ENCODE data around the gene FOXP4.

The FOXP4 gene

DNA sequence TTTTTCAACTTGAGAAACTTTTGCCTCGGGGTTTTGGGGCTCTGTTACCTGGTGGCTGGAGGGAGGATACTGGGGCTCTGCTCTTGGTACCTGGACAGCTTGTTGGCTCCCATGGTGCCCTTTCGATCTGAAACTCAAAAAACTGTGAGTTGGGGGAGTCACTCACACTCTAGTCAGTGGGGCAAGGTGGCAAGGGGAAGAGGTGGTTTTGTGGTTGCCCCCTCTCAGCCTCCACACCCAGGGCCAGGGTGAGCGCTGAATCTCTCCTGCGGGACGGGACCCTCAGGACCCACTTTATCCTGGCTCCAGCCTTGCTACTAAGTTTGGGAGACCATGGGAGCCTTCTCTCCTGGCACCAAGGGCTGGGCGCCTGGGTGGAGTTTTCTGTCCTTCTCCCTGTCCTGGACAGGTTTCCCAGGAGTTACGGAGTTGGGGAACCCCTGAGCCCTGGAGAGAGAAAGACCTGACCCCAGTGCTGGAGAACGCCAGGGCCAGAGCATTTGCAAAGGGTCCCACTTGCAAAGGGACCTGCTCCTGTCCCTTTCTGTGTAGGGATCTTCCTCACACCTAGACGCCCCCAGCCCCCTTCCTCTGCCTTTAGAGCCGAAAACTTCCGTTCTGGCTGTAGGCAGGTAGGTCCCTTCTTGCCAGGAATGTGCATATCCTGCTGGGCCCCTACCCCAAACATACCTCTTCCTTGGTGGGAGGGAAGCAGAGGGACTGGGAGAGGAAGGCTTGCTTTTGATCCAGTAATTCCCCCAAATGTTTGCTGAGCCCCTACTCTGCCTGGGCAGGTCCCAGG lies 2.9 kb downstream of the FOXP4 start:
- DNase-seq, result no peak

DNA sequence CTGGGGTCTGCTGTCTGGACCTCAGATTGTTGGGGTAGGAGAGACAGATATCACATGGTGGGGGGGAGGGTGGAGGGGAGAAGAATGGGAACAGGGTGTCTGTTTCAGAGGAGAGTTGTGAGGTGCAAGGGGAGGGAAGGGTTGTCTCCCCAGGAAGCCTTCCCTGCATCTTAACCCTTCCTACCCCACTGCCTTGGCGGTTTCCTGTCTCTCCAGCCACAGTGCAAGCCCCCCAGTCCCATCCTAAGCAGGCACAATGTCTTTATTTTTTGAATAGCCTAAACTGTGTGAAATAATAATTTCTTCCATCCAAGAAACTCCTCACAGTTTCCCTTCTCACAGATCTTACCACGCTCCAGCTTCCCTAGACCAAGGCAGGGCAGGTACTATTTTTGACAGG lies 3.5 kb downstream of the FOXP4 start:
- no peak for DNase-seq

DNA sequence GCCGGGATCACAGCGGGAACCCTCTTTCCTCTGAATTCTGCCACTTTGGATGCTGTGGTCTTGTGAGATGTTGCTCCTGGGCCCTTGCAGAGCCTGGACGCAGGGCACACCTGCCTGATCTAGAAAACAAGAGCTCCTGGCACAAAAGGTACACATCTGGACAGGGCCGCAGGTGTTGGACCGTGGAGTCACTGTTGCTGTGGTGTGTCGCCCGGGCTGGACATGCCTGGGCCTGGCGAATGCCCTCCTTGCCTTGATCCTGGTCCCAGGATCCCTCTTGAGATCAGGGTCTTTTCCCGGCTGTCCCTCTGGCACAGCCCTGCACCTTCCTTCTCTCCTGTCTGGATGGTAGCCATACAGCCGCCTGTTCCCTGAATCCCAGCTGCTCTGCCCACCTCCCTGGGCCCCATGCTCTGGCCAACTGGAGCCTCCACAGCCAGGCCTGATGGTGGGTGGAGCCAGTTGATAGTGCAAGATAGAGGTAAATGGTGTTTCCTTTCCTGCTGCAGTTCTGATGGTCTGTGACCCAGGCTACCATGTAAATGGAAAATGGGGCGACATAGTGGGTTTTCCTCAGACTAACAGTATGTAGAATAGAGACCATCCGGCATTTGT lies 5.0 kb downstream of the FOXP4 start:
- no peak for DNase-seq

DNA sequence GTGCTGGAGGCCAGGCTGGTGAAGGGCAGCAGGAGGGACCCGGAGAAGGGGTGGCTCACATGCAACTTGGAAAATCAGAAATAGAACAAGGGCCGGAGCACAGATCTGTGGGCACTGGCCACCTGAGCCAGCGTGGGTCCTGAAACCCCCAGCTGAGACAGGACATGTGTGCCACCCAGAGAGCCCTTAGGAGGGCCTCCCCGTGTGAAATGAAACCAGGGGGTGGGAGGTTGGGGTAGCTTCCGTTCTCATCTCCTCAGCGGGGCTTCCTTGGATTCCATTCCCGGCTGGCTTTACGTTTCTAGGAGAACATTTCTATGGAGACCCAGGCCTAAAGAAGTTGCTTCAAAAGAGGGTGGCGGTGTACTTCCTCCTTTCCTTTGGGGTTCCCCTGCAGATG lies 5.7 kb downstream of the FOXP4 start:
- DNase-seq, result no peak

DNA sequence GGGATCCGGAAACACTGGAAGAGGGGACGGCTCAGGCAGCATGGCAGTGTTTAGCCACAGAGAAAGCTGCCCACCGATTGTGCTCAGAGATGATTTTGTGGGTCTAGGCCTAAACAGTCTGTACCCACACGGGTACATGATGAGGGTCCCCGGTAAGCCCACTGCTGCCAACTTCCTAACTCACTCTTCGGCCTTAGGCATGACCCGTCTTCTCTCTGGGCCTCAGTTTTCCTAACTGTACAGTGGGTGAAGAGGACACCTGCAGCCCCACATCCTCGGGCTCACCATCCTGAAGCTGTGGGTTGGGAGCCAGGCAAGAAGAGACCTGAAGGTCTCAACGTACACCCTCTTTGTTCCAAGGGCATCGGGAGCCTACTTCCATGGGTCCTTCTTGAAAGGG lies 6.5 kb downstream of the FOXP4 start:
- no peak for DNase-seq

DNA sequence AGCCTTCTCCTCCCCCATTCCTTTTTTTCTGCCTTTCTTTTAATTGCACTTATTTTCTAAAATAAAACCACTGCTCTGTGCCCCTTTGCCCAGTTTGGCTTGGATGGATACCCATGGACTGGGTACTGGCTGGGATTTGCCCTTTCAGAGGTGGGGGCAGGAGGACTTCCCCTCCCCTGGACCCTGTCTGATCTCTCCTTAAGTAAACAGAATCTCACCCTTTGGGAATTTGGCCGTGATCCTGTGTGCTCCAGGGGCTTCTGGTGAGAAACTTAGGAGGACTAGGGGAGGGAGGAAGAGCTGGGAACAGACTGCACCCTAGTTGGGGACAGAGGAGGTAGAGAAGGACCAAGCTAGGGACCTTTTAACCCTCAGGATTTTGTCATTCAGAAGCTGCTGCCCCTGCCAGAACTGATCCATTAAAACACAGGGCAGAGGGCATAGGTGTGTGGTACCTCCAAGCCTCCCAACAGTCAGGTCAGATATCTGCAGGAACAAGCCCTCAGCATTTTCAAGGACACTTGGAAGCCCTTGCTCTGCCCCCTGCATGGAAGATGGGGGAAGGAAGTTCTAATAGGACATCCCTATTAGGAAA lies 7.3 kb downstream of the FOXP4 start:
- DNase-seq, result no peak

DNA sequence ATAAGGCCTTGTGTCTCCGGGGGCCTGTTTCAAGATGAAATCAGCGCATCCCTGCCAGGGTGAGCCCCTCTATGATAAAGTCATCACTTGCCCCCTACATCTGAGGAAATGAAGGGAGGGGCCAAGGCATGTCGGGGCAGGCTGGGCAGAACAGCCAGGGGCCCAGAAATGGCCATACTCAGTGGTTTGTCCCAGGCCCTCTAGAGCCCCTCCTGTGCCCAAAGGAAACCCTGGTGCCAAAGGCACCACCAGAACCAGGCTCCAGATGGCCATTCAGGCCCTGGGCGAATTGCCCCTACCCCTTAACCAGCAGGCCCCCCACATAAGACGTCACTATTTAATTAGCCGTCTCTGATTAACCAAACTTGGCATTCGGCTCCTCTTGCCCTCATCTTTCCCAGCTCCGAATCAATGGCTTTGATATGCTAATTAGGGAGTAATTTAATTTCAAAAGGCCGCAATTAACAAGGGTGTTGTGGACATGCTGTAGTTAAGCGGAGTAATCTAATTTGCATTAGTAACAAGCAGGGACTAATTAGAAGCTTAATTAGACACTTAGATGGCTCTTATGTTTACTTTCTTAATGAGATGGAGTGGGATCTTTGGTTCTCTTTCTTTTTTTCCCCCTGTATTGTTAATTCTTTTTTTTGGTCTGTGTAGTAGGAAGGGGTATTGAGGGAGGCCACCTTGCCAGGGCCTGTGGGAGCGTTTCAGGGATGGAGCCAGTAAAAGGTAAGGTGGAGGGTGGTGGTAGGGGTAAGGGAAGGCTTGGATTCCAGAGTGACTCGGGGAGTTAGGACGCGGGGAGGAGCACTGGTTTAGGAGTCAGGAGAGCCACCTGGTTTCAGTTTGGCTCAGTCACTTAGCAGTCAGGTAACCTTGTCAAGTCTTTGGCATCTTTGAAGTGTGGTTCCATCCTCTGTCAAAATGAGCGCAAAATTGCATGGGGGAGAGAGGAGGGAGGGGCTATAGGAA lies 9.4 kb downstream of the FOXP4 start:
- no peak for DNase-seq

DNA sequence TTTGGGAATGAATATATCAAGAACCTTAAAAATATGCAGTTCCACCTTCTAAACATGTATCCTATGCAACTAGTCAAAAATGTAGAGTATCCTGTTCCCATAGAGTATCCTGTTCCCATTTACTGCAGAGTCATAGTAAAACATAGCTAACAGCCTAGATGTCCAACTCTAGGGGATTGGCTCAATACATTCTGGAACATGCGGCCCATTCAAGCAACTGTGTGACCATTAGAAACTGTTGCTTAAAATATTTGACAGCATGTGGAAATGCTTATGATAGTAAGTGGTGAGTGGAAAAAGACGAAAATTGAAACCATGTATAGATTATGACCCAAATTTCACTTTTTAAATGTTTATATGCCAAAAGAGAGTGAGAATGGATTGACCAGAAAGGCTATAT lies 11.2 kb downstream of the FOXP4 start:
- DNase-seq, result no peak

DNA sequence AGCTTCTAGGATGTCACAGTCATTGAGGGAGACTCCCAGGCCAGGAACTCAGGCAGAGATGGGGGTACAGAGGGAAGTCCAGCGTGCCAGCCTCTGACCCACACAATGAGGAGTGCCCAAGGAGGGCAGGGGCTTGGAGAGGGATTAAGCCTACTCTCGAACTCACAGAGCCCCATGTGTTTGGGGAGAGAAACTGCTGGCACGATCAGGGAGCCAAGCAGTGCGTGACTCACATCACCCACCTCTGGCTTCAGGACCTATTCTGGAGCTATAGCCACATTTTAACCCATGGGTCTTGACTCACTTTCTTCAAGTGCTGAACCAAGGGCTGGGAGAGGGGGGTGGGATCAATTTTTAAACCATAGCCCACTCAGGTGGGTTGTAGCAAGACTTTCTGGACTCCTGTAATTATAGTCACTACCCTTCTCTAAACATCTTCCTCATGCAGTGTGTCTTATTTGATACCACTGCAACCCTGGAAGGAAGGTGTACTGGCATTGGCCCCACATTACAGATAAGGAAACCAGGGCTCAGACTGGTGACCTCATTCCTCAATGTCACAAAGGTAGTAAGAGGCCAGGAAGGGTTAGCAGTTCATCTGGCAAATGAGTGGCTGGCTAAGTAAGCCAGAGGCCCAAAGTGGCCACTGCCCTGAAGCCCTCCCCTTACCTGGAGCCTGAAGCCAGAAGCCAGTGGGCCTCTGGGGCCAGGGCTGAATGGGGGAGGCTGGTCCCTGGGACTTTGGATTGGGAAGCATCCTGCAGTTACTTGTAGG lies 12.0 kb downstream of the FOXP4 start:
- no peak for DNase-seq

DNA sequence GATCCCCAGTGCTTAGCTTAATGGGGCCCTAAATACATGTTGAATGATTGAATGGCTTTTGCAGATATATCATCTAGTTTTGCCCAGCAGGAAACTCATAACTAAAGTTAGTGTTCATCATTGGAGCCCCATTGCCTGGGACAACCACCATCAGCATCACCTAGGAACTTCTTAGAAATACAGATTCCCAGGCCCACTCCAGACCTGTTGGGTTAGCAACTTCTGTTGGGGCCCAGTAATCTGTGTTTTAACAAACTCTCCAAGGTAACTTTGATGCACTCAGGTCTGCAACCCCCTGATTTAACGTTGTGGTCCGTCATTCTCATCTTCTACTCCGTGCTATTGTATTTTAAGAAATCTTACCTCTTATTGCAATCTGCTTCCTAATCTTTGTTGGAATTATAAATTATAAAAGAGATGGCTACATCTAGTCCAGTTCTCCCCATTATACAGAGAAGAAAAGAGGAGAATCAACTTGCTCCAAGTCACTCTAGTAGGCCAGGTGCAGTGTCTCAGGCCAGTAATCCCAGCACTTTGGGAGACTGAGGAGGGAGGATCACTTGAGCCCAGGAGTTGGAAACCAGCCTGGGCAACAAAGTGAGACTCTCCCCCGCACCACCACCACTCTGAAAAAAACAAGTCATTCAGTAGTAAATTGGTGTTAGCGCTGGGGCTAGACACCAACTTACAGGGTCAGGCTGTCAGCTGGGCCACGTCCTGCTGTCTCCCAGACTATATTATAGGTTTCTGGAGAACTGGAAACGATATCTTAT lies 13.7 kb downstream of the FOXP4 start:
- DNase-seq, result no peak

DNA sequence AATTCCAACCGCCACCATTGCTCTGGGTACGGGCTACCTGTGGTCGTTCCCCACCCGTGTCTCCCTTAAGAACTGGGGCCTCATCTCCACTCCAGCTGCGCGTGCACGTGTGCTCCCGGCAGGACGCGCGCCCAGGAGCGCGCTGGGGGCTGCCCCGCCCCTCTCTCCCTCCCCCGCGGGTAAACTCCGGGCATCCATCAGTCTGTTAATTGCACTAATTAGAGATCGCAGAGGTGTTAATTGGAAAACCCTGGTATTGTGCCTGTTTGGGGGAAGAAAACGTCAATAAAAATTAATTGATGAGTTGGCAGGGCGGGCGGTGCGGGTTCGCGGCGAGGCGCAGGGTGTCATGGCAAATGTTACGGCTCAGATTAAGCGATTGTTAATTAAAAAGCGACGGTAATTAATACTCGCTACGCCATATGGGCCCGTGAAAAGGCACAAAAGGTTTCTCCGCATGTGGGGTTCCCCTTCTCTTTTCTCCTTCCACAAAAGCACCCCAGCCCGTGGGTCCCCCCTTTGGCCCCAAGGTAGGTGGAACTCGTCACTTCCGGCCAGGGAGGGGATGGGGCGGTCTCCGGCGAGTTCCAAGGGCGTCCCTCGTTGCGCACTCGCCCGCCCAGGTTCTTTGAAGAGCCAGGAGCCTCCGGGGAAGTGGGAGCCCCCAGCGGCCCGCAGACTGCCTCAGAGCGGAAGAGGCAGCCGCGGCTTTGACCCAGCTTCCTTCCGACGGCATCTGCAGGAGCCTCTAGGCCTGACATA lies 14.4 kb downstream of the FOXP4 start:
- DNase-seq, result no peak

DNA sequence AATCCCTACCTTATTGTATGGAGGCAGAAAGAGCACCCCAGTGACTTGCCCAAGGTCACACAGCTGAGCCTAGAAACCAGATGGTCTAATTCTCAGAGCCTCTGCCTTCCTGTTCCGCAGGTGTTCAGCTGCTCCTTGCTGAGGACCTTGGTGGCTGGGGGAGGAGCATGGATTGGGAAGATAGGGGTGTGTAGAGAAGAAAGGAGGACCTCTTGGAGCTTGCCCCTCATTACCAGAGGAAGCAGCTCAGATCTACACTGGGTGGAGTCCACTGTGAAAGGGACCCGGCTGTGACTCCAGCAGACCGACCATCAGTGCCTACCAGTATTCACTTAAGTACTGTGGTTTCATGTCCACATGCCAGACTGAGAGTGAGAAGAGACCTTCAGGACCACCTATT lies 15.2 kb downstream of the FOXP4 start:
- DNase-seq, result no peak

DNA sequence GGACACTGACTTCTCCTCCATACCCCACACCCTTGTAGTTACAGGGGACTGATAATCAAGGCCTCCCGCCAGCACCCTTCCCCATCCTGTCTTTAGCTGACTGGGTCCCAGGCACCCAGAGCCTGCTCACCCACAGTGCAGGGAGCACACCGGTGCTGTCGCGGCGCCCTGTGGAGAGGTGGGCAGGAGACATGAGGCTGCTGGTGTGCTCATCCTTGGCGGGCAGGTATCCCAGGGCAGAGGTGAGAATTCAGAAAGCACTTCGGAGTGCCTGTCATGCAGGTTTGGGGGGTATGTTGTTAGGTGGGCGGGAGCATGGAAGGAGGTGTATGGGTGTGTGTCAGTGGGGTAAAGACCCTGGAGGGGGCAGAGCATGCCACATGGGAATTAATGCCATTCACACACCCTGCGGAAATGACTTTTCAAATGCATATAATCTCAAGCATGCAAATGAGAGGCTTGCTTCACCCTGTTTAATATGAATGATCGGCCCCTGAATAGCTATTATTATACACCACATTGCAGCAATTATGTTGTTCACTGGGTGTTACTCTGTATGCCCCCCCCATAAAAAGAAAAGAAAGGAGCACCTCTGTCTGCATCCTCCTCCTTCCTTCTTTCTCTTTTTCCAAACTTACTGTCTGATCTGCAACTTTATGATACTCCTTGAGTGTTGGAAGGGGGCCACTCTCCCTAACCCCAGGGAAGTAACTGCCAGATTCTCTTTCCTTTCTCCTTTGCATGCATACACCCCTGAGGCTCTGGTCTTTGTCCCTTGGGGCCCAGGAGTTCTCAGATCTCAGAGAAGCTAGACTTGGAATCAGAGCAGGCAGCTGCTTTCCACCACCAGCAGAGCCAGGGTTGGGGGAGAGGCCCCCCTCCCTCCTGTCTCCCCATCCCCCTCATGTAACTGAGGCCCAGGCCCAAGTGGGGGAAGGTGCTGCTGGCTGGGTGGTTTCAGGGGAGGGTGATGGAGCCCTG lies 16.0 kb downstream of the FOXP4 start:
- no peak for DNase-seq

DNA sequence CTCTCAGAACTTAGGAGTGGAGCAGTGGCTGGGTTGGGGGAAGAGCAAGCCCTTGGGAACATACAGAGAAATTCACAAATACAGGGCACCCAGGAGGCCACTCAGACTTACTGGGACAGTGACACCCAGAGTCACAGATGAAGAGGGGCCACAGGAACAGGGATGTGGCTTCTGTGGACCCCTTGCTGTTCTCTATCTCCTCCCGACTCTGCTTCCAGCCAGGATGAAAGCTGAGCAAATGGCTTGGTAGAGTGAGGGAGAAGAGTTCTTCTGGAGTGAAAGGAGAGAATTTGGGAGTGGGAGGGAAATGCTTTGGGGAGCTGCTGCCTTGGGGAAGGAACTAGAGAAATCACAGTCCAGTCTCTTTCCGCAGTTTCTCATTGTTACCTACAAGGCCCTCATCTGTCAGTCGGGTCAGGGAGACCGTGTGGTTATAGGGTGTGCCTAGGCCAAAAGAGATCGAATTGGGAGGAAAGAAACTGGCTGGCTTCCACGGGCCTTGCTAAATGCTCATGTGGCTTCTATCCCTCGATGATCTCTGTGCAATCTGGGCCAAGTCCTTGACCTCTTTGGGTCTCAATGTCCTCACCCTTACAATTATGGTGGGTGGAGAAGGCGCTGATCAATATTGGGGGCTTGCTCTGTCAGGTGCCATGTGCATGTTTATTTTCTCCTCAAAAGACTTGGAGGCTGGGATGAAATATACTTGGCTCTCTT lies 17.0 kb downstream of the FOXP4 start:
- no peak for DNase-seq

DNA sequence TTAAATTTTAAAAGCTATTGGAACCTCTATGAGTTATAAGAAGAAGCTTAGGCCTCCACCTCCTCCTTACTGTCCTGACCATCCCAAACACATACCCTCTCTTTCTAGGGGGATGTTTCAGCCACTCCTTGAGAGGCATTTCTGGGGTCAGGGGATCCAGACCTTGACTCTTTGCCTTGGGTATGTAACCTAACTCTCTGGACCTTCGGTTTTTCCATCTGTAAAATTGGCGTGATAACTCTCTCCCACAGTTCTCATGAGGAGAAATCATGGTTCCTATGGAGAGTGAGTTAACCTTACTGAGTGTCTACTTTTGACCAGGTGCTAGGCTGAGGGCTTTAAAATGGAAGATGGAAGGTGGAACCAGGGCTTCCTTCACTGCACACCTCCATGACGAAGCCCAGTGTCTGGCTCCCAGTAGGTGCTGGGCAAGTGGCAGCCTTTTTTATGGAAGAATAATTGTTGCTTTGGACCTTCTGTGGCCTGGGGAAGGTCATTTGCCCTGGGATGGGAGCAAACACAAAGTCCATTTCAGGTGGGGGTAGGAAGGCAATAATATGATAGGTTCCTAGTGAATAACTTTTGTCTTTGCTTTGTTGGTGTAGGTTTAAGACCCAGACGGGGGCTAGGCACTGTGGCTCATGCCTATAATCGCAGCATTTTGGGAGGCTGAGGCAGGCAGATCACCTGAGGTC lies 18.4 kb downstream of the FOXP4 start:
- no peak for DNase-seq

DNA sequence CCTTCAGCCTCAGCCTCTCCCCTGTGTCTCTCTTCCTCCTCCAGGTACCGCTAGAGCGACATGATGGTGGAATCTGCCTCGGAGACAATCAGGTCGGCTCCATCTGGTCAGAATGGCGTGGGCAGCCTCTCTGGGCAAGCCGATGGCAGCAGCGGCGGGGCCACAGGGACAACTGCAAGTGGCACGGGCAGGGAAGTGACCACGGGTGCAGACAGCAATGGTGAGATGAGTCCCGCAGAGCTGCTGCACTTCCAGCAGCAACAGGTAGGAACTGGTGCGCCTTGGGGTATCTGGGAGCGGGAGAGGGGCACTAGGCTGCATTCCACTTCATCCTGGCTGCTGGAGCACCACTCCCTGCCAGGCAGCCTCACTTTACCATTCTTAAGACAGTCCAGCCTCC lies 19.5 kb downstream of the FOXP4 start:
- DNase-seq, result no peak

DNA sequence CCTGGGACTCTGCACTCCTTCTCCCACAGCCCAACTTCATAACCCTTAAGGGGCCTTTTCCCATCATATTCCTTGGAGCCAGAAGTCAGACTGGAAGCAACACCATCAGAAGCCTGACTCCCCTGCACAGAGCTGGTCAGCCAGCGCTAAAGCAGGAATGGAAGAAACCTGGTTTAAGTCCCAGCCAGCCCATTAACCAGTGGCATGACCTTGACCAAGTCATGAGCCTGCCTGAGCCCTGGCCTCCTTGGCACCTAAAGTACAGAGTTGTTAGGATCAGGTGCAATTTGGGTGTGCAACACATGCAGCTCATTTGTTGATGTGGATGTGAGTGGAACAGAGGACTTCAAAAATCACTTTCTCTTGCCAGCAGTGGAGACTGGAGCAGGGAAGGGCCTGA lies 20.8 kb downstream of the FOXP4 start:
- DNase-seq, result no peak

DNA sequence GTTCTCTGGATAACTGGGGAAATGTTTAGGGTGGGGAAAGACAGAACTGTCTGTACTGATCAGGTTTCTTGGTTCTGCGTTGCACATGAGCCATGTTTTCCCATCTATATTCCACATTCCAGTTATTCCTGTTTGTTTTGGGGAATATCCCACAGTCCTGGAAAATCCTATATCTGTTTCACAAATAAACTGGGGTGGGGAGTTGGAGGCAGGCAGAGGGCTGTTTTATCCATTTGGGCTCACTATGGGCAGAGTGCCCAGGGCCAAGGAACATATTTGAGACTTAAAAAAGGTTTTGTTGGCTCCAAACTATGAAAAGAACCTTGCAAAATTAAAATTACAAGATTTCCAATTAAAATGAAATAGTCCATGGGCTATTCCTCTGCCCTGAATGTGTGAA lies 21.5 kb downstream of the FOXP4 start:
- DNase-seq, result no peak
